HepG2 (cell line): ENCODE results near the gene VKORC1. TPM values are rescaled to one million over a fixed set of nuclear protein-coding genes. Genes with fewer than 3 reads are reported as not detected.

ENCODE experiments used
- KDM6A ChIP-seq: IDR thresholded peaks from 2 replicates; pipeline ENCODE4 v1.6.1; 2016; ENCODE audit warnings: low read depth
- PHF5A ChIP-seq: IDR thresholded peaks from one replicate; pipeline ENCODE4 v1.6.1; 2018; ENCODE audit warnings: low read depth, missing genetic modification reagents; ENCODE audit not compliant: unreplicated experiment
- PHF8 ChIP-seq: sonication (generic); formaldehyde crosslinking; IDR thresholded peaks from 2 replicates; pipeline ENCODE4 v1.5.0; 2020; ENCODE audit warnings: missing genetic modification reagents
- REST ChIP-seq, 2 experiments: IDR thresholded peaks; 2 replicates each; pipeline ENCODE4 v1.6.1; 2011 to 2012; ENCODE audit warnings: low read length in 2 of 2, borderline replicate concordance in 1 of 2, low read depth in 1 of 2, mild to moderate bottlenecking in 1 of 2, moderate library complexity in 1 of 2
- SMC3 ChIP-seq: IDR thresholded peaks from 2 replicates; pipeline ENCODE4 v1.6.1; 2011; ENCODE audit warnings: low read length, improper control_type of control experiment
- SP140L ChIP-seq: sonication (generic); formaldehyde crosslinking; IDR thresholded peaks from 2 replicates; pipeline ENCODE4 v1.4.0; 2020; ENCODE audit warnings: missing genetic modification reagents, borderline replicate concordance
- SP4 ChIP-seq: sonication (generic); formaldehyde crosslinking; IDR thresholded peaks from 2 replicates; pipeline ENCODE4 v1.8.1; 2023; ENCODE audit warnings: mild to moderate bottlenecking, missing genetic modification reagents
- SRY ChIP-seq: sonication (generic); formaldehyde crosslinking; IDR thresholded peaks from 2 replicates; pipeline ENCODE4 v1.8.0; 2022; ENCODE audit warnings: mild to moderate bottlenecking, missing genetic modification reagents
- U2AF2 ChIP-seq: fragments of 200-400 bp; formaldehyde crosslinking; IDR thresholded peaks from 2 replicates; pipeline ENCODE4 v1.6.1; 2017; ENCODE audit warnings: low read depth, mild to moderate bottlenecking, low read length
- ZBTB42 ChIP-seq: sonication (generic); formaldehyde crosslinking; IDR thresholded peaks from 2 replicates; pipeline ENCODE4 v1.5.0; 2020; ENCODE audit warnings: mild to moderate bottlenecking, missing genetic modification reagents
- ZNF20 ChIP-seq: sonication (generic); formaldehyde crosslinking; IDR thresholded peaks from 2 replicates; pipeline ENCODE4 v1.4.0; 2020; ENCODE audit warnings: mild to moderate bottlenecking, moderate library complexity, missing genetic modification reagents
- ZNF33B ChIP-seq: sonication (generic); formaldehyde crosslinking; IDR thresholded peaks from 2 replicates; pipeline ENCODE4 v1.5.1; 2020; ENCODE audit warnings: mild to moderate bottlenecking, missing genetic modification reagents
- ZNF383 ChIP-seq: sonication (generic); formaldehyde crosslinking; IDR thresholded peaks from 2 replicates; pipeline ENCODE4 v1.4.0; 2020; ENCODE audit warnings: missing genetic modification reagents, mild to moderate bottlenecking, borderline replicate concordance
- ZNF546 ChIP-seq: sonication (generic); formaldehyde crosslinking; conservative IDR thresholded peaks from 2 replicates; pipeline ENCODE4 v1.8.1; 2023; ENCODE audit warnings: mild to moderate bottlenecking, missing genetic modification reagents
- ZNF616 ChIP-seq: sonication (generic); formaldehyde crosslinking; IDR thresholded peaks from 2 replicates; pipeline ENCODE4 v1.5.0; 2020; ENCODE audit warnings: low read depth, mild to moderate bottlenecking, missing genetic modification reagents
- polyA plus RNA-seq, 8 experiments: library from polyadenylated mRNA; depleted of rRNA in 3 of 8; stranded (reverse) in 7 of 8; unstranded in 1 of 8; fragments of >200 nt; fragmentation: Illumina TruSeq in 4 of 8; extraction: Trizol in 4 of 8; gene quantifications; 2 replicates each; pipeline versions ENCODE4 v1.2.1 to v1.2.3, GENCODE V29; 2011 to 2016; ENCODE audit warnings: low read depth in 4 of 8, missing spikeins in 1 of 8, mixed read lengths in 1 of 8; ENCODE audit not compliant: insufficient read depth in 1 of 8
- total RNA-seq, 5 experiments: library from RNA; depleted of rRNA; stranded (reverse); fragments of >200 nt; fragmentation: Illumina TruSeq; extraction: Trizol; gene quantifications; 2 replicates each; pipeline ENCODE4 v1.2.3, GENCODE V29; 2016; ENCODE audit warnings: low read depth in 1 of 5
- TF ChIP-seq, protein P1 (sequence below): sonication (generic); formaldehyde crosslinking; IDR thresholded peaks from 2 replicates; pipeline ENCODE4 v1.8.0; 2022; ENCODE audit warnings: mild to moderate bottlenecking, missing genetic modification reagents, moderate library complexity
- TF ChIP-seq, protein P2 (sequence below): IDR thresholded peaks from 2 replicates; pipeline ENCODE4 v1.6.1; 2012; ENCODE audit warnings: low read length, improper control_type of control experiment
- TF ChIP-seq, protein P3 (sequence below): IDR thresholded peaks from 2 replicates; pipeline ENCODE4 v1.6.1; 2016
- TF ChIP-seq, protein P4 (sequence below): IDR thresholded peaks from 2 replicates; pipeline ENCODE4 v1.6.1; 2016; ENCODE audit warnings: low read depth

VKORC1 gene
- total and polyA plus RNA-seq, 2 of the 13 experiments (the other 11 are each of a cell fraction or from before 2014, with no cell fraction given): 141 to 615 TPM

DNA sequence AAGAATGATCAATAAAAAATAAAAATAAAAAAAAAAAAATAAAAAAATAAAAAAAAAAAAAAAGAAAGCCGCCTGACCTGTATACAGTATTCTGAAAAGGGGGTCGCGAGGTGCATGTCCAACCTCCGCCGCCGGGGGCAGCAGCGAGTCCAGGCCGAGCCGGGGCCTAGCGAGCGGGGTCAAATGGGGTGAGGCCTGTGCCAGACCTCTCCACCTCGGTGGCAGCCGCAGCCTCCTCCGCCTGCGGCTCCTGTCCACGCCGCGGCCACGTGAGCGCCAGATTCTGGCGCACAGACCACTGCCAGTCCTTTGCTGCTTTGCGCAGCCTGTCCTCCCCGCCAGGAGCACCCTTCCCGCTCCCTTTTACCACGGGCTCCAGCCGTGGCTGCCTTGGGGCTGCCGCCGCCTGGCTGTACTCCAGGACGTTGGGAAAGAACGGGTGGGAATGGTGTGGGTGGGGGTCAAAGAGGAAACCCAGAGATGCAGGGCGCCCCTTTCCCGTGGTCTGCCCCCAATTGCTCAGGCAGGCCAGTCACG is 11.1 kb upstream of the VKORC1 start (continued):
- TF ChIP-seq, protein P1, sequence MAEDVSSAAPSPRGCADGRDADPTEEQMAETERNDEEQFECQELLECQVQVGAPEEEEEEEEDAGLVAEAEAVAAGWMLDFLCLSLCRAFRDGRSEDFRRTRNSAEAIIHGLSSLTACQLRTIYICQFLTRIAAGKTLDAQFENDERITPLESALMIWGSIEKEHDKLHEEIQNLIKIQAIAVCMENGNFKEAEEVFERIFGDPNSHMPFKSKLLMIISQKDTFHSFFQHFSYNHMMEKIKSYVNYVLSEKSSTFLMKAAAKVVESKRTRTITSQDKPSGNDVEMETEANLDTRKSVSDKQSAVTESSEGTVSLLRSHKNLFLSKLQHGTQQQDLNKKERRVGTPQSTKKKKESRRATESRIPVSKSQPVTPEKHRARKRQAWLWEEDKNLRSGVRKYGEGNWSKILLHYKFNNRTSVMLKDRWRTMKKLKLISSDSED (CRISPR knock-in tag): 0 out of 2 replicates have a peak, but pooled peaks have one; percentile 77
- TF ChIP-seq, protein P2, sequence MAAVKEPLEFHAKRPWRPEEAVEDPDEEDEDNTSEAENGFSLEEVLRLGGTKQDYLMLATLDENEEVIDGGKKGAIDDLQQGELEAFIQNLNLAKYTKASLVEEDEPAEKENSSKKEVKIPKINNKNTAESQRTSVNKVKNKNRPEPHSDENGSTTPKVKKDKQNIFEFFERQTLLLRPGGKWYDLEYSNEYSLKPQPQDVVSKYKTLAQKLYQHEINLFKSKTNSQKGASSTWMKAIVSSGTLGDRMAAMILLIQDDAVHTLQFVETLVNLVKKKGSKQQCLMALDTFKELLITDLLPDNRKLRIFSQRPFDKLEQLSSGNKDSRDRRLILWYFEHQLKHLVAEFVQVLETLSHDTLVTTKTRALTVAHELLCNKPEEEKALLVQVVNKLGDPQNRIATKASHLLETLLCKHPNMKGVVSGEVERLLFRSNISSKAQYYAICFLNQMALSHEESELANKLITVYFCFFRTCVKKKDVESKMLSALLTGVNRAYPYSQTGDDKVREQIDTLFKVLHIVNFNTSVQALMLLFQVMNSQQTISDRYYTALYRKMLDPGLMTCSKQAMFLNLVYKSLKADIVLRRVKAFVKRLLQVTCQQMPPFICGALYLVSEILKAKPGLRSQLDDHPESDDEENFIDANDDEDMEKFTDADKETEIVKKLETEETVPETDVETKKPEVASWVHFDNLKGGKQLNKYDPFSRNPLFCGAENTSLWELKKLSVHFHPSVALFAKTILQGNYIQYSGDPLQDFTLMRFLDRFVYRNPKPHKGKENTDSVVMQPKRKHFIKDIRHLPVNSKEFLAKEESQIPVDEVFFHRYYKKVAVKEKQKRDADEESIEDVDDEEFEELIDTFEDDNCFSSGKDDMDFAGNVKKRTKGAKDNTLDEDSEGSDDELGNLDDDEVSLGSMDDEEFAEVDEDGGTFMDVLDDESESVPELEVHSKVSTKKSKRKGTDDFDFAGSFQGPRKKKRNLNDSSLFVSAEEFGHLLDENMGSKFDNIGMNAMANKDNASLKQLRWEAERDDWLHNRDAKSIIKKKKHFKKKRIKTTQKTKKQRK: no peak
- TF ChIP-seq REST (IDR thresholded peaks at IDR 0.05; ENCODE audit: borderline replicate concordance in 1 of 2, low read depth in 1 of 2, low read length in 2 of 2): peak in 1 of 2 experiments; percentile 49; a peak in 1 of 4 replicates
- no peak for TF ChIP-seq ZNF20 (CRISPR knock-in tag)
- TF ChIP-seq ZNF546: peak; percentile 98
- TF ChIP-seq PHF8 (CRISPR knock-in tag): peak; percentile 79
- 0 out of 2 replicates have a peak, but pooled peaks have one; percentile 80 for TF ChIP-seq ZNF33B
- peak; percentile 98 for TF ChIP-seq SRY (CRISPR knock-in tag)
- no peak for TF ChIP-seq U2AF2
- peak; percentile 92 for TF ChIP-seq ZBTB42 (CRISPR knock-in tag)
- TF ChIP-seq, protein P3, sequence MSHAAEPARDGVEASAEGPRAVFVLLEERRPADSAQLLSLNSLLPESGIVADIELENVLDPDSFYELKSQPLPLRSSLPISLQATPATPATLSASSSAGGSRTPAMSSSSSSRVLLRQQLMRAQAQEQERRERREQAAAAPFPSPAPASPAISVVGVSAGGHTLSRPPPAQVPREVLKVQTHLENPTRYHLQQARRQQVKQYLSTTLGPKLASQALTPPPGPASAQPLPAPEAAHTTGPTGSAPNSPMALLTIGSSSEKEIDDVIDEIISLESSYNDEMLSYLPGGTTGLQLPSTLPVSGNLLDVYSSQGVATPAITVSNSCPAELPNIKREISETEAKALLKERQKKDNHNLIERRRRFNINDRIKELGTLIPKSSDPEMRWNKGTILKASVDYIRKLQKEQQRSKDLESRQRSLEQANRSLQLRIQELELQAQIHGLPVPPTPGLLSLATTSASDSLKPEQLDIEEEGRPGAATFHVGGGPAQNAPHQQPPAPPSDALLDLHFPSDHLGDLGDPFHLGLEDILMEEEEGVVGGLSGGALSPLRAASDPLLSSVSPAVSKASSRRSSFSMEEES: peak; percentile 96
- TF ChIP-seq ZNF616: peak; percentile 95
- TF ChIP-seq SP4 (CRISPR knock-in tag): peak; percentile 88
- TF ChIP-seq, protein P4, sequence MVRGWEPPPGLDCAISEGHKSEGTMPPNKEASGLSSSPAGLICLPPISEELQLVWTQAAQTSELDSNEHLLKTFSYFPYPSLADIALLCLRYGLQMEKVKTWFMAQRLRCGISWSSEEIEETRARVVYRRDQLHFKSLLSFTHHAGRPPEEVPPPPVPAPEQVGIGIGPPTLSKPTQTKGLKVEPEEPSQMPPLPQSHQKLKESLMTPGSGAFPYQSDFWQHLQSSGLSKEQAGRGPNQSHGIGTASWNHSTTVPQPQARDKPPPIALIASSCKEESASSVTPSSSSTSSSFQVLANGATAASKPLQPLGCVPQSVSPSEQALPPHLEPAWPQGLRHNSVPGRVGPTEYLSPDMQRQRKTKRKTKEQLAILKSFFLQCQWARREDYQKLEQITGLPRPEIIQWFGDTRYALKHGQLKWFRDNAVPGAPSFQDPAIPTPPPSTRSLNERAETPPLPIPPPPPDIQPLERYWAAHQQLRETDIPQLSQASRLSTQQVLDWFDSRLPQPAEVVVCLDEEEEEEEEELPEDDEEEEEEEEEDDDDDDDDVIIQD (CRISPR knock-in tag): peak; percentile 77
- TF ChIP-seq PHF5A (CRISPR knock-in tag): peak; percentile 94
- 0 out of 2 replicates have a peak, but pooled peaks have one; percentile 71 for TF ChIP-seq ZNF383 (CRISPR knock-in tag)
- peak; percentile 54; the same call in 1 of the 2 replicates for TF ChIP-seq SP140L
- TF ChIP-seq KDM6A: peak; percentile 65; the same call in 1 of the 2 replicates
- peak; percentile 14; the same call in 1 of the 2 replicates for TF ChIP-seq SMC3
